NCI-H82 (cell line): ENCODE measurements around the gene GALNT2.

Experiments used
- DNase-seq: peaks from one replicate; lab custom pipeline; 2025; lab: John Stamatoyannopoulos, UW

The GALNT2 gene

DNA sequence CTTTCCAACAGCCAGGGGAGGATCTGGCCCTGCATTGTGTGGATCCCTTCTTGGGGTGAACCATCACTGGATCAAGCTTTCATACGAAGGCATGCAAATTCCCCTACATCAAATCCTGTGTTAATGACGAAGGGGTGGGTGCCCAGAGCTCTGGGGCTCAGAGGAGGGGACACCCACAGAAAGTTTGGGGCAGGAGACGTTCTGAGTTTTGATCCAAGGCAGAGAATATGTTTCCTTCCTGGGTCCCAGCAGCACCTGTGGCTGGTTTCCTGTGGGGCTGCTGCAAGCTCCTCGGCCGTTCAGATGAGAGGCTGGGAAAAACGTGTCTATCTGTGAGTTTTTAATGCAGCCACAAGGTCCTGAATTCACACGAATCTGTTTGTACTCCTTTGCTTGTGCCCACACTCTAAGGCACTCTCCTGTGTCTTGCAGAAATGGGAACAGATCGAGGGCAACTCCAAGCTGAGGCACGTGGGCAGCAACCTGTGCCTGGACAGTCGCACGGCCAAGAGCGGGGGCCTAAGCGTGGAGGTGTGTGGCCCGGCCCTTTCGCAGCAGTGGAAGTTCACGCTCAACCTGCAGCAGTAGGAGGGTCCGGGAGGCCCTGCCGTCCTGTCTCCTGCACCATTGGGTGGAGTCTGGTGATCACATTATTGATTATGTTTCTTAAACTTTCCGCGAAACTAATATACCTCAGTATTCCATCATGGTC is 212.0 kb downstream of the GALNT2 start:
- DNase-seq, result no peak

DNA sequence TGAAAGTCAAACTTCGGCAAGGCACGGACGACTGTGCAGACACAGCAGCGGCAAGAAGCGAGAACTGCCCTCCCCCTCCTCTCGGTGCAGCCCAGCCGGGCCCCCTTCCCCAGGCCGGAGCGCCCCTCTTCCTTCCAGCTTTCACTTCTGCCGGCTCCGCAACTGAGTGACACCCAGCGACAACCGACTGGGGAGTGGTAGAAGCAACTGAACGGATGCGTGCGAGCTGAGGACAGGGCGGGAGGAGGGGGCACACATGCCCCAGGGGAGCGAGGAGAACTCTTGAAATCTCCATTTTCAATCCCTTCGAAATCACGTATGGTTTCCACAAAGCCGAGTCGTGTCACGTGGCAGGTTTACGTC is 212.5 kb downstream of the GALNT2 start:
- no peak for DNase-seq

DNA sequence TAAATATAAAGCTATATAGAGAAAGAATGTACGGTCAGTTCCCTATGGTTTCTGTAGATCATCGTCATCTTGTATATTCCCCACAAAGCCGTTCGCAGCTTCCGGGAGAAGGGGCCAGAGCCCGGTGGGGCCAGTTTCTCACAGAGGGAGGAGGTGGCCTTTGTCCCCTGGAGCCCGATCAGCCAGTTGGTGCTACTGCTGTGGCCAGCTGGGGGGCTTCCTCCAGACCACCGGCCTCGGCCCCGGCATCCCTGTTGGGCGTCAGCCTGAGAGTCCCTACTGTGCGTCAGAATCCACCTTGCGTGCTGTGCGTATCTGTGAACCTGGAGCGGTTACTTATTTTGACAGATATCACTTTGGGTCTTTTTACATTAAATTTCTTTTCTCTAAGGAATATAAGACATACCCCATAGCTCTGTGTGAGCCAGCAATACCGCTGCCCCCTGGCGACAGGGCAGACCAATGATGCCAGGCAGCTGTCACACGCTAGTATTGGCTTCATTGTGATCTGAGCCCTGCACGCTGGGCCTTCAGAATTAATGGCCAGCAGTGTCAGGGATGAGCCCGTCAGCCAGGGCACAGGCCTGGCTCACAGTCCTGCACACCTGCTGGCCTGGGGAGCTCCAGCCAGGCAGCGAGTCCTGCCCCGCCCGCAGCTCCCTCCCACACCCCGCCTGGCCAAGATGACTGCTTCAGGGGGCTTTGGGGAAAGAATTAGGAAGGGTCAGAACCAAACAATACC is 213.2 kb downstream of the GALNT2 start:
- DNase-seq, result no peak

DNA sequence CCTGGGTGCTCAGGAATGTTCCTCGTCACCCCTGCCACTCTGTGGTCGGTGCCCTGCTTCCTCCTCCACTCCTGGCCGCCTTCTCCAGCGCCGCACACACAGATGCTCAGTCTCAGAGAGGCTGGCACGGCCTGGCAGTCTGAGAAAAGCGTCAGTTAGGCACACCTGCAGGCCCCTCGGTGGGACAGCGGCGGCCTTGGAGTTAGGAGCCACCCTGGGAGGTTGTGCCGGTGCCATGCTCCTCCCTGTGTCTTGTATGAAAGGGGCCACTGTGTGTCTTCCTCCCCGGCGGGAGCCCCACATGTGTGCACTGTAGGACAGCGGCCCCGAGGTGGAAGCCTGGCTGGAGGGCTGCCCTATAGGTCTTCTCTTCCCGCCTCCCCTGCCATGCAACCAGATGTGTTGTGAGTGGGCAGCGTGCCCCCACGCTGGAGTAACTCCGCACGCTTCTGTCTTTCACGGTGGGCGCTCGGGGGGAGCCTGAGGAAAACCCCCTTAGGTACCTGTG is 213.9 kb downstream of the GALNT2 start:
- DNase-seq, result no peak

DNA sequence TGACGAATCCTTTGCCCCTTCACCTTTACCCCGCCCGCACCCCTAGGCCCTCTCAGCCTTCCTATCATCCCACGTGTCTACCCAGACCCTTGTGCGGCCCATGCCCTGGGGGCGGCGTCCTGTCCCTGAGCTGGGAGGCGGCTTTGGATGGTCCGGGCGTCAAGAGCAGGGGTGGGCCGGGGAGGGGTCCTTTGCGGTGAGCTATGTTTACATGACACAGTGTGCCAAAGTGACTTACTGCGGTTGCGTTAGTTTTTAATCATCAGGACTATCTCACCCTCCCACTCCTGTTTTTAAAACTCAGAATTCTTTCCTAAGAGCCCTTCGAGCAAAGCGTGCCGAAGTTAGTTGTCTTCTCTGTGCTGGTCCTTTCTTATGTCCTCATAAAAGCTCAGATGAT is 214.5 kb downstream of the GALNT2 start:
- DNase-seq, result no peak

DNA sequence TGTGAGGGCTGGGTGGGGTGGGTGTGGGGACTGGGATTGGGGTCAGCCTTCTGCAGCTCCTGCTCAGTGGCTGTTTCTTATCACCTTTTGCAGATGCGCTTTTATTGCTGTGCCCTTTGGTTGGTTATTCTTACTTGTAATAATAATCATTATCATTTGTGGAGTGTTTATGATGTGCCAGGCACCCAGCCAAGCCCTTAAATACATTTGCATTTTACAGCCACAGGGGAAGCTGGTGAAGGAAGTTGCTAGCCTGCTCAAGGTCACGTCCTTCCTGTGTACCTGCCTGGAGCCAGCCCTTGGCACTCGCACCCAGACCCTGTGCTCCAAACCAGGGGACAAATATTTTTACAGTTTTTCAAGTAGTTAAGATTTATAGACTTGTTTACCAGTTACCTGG is 215.1 kb downstream of the GALNT2 start:
- DNase-seq, result no peak

DNA sequence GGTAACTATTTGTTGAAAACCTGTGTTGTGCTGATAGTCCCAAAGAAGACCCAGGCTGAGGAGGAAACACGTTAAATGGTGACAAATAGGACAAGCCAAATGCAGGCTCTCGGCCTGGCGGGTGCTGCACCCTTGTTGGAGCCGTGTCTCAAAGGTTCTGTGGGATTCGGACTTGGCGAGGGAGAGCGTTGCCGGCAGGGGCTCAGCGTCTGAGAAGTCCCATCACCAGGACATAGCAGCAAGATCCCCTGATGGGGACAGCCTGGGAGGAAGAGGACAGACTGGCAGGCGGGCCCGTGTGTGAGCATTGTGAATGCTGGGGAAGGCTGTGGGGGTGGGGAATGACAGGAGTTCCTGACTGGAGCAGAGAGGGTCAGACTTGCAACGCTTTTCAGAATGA is 216.6 kb downstream of the GALNT2 start:
- DNase-seq, result no peak

DNA sequence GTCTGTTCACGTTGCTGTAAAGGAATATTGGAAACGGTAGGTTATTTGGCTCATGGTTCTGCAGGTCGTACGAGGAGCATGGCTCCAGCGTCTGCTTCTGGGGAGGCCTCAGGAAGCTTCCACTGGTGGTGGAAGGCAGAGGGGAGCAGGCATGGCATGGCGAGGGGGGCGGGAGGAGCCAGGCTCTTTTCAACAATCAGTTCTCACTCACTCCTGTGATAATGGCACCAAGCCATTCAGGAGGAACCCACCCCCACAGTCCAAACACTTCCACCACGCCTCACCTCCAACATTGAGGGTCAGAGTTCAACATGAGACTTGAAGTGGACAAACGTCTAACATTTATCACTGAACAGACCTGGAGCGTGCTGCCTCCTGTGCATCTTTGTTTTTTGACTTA is 217.9 kb downstream of the GALNT2 start:
- DNase-seq, result no peak

DNA sequence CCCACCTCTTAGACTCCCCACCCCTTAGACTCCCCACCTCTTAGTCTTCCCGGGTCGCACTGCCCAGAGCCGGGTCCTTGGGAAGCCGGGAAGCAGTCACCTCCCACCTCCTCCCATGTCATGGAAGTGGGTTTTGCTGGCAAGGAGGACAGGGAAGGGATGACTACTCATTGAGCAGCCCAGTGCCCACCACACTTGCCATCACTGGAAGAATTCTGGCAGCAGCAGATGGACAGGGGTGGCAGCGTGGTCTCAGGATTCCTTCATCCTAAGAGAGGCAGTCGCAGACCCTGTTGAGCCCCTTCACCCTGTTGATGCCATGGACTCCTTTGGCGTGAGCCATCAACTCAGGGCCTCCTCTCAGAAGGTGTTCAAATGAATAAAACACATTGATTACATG is 218.3 kb downstream of the GALNT2 start:
- DNase-seq, result no peak

DNA sequence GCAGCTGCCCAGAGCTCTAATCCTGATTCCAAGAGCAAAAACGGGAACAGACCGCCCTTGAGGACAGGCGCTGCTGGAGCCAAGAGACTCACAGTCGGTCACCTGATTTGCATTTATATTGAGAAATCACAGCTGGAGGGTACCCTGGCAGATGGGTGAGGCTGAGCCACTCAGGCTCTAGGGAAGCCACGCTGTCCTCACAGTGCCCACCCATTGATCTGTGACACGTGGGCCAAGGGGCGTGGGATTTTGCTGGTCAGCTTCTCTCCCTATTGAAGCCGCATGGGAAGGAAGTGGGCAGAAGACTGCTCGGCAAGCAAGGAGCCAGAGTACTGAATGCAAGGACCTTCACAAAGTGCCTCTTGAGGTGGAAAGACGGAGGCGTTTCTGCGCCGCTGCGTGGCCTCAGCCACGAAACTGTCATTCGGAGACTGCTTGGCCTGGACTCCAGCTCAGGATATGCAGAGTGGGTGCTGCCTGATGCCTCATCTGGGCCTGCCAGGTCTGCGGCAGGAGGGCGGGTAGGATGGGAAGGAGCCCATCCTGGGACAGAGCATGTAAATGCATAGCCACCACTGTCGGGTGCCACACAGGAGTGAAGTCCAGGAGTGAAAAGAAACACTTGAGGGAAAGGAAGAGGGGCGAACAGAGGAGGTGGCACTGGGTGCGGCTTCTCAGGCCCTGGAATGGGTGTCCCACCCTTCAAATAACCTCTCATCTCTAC is 219.3 kb downstream of the GALNT2 start:
- peak; percentile 22 for DNase-seq

DNA sequence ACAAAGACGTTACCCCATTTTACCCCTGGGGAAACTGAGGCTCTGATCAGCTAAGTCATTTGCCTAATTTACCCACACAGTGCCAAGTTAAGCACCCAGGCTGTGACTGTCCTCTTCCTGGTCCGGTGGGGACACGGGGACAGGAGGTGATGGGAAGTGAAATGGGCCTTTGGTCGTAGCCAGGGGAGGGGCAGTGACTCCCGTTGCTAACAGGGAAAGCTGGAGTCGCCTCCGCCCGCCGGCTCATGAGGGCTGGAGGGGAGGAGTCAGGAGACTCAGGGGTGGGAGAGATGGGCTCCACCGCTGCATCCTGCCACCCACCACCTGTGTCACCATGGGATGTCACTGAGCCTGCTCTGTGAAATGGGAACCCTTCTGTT is 219.8 kb downstream of the GALNT2 start:
- peak; percentile 15 for DNase-seq

DNA sequence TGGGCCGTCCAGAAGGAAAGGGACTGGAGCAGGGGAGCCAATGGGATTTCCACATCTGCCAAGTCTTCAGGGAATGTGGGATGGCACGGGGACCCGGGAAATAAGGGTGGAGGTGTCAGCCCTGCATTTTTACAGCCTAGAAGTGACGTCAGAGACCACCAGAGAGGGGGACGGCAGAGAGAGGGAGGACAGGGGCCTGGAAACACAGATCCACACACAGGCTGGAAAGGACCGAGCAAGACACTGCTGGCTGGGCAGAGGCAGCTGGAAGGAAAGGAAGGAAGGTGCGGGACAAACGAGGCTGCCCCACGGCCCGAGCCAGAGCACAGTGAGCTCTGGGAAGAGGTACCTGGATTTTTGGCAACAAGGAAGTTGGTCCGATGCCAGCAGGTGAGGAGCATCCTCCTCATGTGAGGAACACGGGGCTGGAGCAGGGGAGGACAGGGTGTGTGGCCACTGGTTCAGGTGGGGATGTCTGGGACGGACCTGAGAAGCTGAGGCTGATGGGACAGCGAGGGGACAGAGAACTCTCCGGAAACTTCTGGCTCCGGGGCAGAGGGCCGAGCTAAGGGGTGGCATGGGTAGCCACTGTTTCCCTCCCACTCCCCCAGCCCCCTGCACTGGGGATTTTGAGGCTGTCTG is 220.8 kb downstream of the GALNT2 start:
- no peak for DNase-seq

DNA sequence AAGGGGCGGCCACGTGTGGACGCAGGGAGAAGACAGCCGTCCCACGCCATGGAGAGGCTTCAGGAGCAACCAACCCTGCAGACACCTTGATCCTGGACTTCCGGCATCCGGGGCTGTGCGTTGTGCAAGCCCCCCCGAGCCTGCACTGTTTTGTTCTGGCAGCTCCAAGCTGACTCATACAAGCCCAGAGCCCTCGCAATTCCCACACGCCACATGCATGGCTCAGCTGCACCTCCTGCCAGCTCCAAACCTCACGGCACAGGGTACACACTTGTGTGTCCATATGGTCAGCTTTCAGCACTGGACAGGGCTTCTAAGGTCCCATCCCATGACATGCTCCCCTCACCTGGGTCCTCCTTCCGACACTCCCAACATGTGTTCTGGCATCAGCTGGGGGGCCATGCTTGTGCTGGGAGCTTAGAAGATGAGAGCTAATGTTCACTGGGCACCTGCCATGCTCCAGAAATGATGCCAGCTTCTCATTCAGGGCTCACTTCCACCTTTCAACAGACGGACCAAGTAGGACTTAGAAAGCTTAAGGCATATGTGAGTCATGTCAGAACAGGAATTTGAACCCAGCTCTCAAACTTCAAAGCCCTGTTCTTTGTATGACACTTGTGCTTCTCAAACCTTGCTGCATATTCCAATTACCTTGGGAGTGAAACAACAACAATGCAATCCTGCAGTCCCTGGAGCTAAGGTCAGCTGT is 221.8 kb downstream of the GALNT2 start:
- DNase-seq, result no peak

DNA sequence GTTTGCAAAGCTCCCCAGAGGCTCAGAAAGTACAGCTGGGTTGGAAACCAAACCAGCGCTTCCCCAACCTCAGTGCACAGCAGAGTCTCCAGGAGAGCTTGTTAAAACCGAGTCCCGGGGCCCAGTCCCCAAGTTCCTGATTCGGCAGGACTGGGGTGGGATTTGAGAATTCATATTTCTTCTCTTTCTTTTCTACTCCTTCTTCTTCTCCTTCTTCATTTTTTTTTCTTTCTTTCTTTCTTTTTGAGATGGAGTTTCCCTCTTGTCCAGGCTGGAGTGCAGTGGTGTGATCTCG is 222.3 kb downstream of the GALNT2 start:
- DNase-seq, result no peak

DNA sequence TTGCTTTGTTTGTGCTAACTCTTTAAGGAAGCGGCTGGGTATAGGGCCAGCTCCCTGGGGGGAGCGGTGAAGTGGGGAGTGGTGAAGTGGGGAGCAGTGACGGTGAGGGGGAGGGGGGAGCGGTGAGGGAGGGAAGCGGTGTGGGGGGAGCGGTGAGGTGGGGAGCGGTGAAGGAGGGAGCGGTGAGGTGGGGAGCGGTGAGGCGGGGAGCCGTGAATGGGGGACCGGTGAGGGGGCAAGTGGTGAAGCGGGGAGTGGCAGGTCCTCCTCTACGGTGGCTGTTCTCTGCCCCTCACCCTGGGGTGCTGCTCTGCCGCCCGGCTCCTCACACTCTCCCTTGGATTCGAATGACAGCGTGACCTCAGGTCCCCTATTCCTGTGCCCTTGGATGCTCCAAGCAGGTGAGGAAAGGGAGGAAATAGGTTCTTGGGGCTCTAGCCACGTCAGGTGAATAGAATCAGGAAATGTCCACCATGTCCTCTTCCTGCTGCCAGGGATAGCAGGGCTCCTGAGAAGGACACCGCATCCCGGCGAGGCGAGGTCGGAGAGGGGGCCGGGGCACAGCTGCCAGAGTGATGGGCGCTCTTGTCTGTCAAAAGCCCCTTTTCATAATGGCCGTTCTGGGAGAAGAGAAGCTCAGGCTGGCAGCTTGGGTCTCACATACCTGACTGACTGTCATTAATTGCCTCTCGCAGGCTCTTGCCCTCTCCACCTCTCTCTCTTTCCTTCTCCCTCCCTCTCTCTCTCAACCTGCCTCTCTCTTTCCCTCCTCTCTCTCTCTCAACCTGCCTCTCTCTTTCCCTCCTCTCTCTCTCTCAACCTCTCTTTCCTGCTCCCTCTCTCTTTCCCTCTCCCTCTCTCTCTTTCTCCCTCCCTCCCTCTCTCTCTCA is 224.9 kb downstream of the GALNT2 start:
- DNase-seq, result no peak

DNA sequence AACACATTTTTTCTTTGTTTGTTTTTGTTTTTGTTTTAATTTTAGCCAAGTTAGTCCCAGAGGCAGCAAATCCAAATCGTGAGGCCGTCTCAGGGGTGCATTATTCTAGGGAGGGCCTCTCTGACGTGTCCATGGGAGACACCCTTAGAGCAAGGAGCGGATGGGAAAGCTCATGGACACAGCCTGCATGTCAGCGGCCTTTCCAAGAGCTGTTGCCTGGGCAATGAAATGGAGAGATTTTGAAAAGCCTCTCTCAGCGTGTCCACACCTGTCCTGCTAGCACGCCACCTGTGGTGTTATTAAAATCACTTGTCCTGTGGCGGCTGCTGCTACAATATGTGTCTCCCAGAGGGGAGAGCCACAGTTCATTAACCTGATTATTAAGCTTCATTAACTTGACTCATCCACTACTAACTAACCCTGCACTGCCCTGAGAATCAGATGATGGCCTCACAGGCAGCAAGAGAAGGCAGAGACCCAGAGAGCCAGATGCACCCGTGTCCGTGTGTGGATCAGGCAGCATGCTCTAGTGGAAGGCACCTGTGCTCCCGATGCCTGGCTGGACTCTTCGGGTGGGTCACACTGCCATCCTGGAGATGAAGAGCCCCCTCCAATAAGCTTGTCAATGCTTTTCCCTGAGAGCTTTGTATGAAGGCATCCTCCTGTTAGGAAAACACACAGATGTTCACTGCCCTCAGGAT is 225.8 kb downstream of the GALNT2 start:
- DNase-seq, result peak; percentile 36

DNA sequence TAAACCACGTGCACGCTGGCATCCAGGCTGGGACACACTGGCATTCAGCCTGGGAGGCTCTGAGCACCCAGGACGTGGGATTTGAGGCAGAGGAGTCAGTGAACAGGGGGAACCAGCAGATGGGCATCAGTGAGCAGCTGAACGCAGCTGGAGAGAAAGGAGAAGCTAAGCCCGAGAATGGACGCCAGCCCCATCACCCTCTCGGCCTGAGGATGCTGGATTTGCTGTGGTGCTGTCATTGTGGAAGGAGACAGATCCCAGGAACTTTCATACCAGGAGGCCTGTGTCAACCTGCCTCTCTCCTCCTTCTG is 226.3 kb downstream of the GALNT2 start:
- no peak for DNase-seq

DNA sequence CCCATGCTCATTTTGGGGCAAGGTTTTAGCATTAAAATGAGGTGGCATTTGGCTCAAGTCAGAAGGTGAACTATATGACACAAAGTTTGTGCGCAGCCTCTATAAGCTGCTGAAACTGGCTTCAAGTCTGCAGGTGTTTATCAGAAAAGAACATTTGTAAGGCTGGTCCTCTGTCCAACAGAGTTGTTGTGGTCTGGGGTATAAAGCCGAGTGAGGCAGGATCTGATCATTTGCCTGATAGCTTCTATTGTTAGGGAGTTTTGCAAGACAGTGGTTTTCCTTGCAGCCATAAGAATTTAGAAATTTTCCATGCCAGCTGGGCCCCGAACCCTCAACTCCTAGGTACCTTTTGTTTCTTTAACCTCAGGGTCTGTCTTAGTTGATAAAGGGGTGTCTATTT is 228.3 kb downstream of the GALNT2 start:
- no peak for DNase-seq

DNA sequence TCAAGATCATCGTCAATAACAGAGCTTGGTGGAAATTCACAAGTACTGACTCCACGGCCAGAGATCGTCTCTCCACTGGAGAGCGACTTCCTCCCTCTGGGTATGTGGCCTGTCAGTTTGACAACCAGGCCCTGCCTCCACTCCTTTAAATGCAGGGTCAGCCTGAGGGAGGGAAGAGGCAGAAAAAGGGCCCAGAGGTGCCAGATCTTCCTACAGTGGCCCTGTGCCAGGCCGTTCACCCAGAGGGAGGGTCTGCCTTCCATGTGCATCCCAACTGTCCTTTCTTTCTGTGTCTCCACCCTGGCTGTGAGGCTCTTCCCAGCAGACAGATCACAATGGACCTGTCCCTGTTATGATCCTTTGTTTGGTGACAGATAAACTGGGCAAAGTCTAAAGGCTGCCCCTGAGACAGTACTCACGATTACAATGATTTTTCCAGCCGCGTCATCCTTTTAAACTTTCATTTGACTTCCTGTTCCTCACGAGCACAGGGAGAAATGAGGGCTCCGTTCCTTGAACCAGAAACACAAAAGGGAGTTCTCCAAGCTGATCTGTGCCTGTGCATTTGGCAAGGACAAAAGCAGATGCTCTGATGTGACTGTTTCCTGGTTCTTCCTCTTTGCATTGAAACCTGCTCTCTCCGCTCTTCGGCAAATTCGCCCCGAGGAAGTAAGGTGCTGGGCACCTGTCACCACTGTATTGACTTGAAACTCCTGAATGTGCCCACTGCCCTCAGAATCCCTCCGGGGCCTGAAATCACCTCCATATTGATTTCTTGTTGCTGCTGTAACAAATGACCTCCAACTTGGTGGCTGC is 232.4 kb downstream of the GALNT2 start:
- DNase-seq, result no peak
